ENCODE results near the gene PAK2. TPM values are rescaled to one million over a fixed set of nuclear protein-coding genes. Genes with fewer than 3 reads are reported as not detected.

Gene PAK2
- total and polyA plus RNA-seq, 2 donors from 2014 or later: 13.4 to 67.1 TPM

- intact Hi-C loops (cut with DNase I): no loop called here
- Histone ChIP-seq H3K4me3 (ENCODE audit: low read length in 3 of 3) (no peak overlapping the region), H3K27ac (ENCODE audit: low read depth in 2 of 2, low read length in 2 of 2) (no peak overlapping the region), H3K4me1 (ENCODE audit: control insufficient read depth in 2 of 3, insufficient read depth in 2 of 3, low read depth in 1 of 3, low read length in 3 of 3) (no peaks in the 10 kb centered on the region), H3K36me3 (ENCODE audit: control insufficient read depth in 2 of 3, insufficient read depth in 3 of 3, low read length in 3 of 3) (peaks cover 0 to 2% (median 0%) of the 10 kb centered on the region in 3 donors), H3K27me3 (ENCODE audit: control insufficient read depth, insufficient read depth, low read length) (no peaks in the 10 kb centered on the region), H3K9me3 (ENCODE audit: control insufficient read depth in 2 of 3, insufficient read depth in 1 of 3, low read length in 3 of 3) (no peaks in the 10 kb centered on the region), H3K9ac (ENCODE audit: low read length in 3 of 3) (no peak overlapping the region)
- FAIRE-seq (no peak), DNase-seq (no peak)
- TF ChIP-seq, protein P1, sequence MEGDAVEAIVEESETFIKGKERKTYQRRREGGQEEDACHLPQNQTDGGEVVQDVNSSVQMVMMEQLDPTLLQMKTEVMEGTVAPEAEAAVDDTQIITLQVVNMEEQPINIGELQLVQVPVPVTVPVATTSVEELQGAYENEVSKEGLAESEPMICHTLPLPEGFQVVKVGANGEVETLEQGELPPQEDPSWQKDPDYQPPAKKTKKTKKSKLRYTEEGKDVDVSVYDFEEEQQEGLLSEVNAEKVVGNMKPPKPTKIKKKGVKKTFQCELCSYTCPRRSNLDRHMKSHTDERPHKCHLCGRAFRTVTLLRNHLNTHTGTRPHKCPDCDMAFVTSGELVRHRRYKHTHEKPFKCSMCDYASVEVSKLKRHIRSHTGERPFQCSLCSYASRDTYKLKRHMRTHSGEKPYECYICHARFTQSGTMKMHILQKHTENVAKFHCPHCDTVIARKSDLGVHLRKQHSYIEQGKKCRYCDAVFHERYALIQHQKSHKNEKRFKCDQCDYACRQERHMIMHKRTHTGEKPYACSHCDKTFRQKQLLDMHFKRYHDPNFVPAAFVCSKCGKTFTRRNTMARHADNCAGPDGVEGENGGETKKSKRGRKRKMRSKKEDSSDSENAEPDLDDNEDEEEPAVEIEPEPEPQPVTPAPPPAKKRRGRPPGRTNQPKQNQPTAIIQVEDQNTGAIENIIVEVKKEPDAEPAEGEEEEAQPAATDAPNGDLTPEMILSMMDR (IDR thresholded peaks at IDR 0.05; ENCODE audit: borderline replicate concordance, extremely low read depth, insufficient read depth): no peak
These were observed 50.3 kb downstream of the PAK2 start for GRCh38 chr3:196789885-196790359.

DNA sequence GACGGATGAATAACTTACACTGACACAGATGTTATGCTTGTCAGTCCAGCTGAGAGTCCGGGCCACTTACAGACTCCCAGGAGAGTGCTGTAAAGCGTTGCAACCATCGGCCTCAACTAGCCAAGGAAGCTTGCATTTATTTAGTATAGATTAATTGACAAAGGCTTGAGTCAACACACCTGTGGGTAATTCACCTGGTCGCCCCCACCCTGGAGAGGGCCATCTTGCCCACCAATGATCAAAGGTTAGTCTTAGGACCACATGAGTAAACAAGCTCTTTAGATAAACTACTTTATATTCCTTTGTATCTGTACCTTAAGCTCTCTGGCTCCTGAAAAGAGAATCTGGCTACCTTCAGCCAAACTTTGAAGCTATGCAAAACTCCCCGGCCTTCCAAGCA, 51.0 kb downstream of the PAK2 start:
- TF ChIP-seq, protein P1 (IDR thresholded peaks at IDR 0.05; ENCODE audit: borderline replicate concordance, extremely low read depth, insufficient read depth): no peak
- Histone ChIP-seq H3K9me3 (ENCODE audit: control insufficient read depth in 2 of 3, insufficient read depth in 1 of 3, low read length in 3 of 3) (no peaks in the 10 kb centered on the region), H3K27ac (ENCODE audit: low read depth in 2 of 2, low read length in 2 of 2) (no peak overlapping the region), H3K9ac (ENCODE audit: low read length in 3 of 3) (no peak overlapping the region), H3K36me3 (ENCODE audit: control insufficient read depth in 2 of 3, insufficient read depth in 3 of 3, low read length in 3 of 3) (peaks cover 0 to 2% (median 0%) of the 10 kb centered on the region in 3 donors), H3K27me3 (ENCODE audit: control insufficient read depth, insufficient read depth, low read length) (no peaks in the 10 kb centered on the region), H3K4me3 (ENCODE audit: low read length in 3 of 3) (no peak overlapping the region), H3K4me1 (ENCODE audit: control insufficient read depth in 2 of 3, insufficient read depth in 2 of 3, low read depth in 1 of 3, low read length in 3 of 3) (no peaks in the 10 kb centered on the region)
- no peak for FAIRE-seq
- intact Hi-C loops (cut with DNase I): no loop called here
- DNase-seq: no peak

GRCh38 chr3:196792771-196793170, 53.1 kb downstream of the PAK2 start:
- Histone ChIP-seq H3K4me1 (ENCODE audit: control insufficient read depth in 2 of 3, insufficient read depth in 2 of 3, low read depth in 1 of 3, low read length in 3 of 3) (no peaks in the 10 kb centered on the region), H3K27ac (ENCODE audit: low read depth in 2 of 2, low read length in 2 of 2) (no peak overlapping the region), H3K9me3 (ENCODE audit: control insufficient read depth in 2 of 3, insufficient read depth in 1 of 3, low read length in 3 of 3) (no peaks in the 10 kb centered on the region), H3K27me3 (ENCODE audit: control insufficient read depth, insufficient read depth, low read length) (no peaks in the 10 kb centered on the region), H3K4me3 (ENCODE audit: low read length in 3 of 3) (no peak overlapping the region), H3K36me3 (ENCODE audit: control insufficient read depth in 2 of 3, insufficient read depth in 3 of 3, low read length in 3 of 3) (peaks cover 0 to 1% (median 0%) of the 10 kb centered on the region in 3 donors), H3K9ac (ENCODE audit: low read length in 3 of 3) (no peak overlapping the region)
- DNase-seq (peak in 2 of 5 donors; percentile 5 to 13), FAIRE-seq (no peak)
- intact Hi-C loops (cut with DNase I): no loop called here
- TF ChIP-seq, protein P1 (IDR thresholded peaks at IDR 0.05; ENCODE audit: borderline replicate concordance, extremely low read depth, insufficient read depth): no peak

DNA sequence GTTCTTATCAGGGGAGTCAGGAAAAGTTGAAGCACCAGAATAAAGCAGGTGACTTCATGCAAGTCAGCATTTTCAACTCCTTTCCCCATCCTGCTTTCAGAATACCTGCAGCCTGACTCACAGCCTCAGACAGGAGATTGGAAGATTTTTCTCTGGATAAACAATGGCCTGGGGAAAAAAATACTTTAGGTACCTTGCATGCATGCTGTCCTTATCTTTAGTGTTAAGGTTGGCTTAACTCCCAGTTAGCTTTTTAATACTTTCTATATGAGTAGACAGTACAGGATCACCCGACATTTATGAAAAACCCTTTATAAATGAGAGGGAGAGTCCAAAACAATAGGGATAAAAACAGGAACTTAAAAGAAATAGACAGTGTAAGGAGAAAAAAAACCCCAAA, 53.6 kb downstream of the PAK2 start:
- FAIRE-seq (no peak), DNase-seq (peak in 2 of 5 donors; percentile 62 to 68)
- no peaks in the 10 kb centered on the region for H3K27me3 ChIP-seq (ENCODE audit: control insufficient read depth, insufficient read depth, low read length)
- intact Hi-C loops (cut with DNase I): no loop called here
- H3K9ac ChIP-seq (ENCODE audit: low read length in 3 of 3): no peak overlapping the region
- no peaks in the 10 kb centered on the region for H3K4me1 ChIP-seq (ENCODE audit: control insufficient read depth in 2 of 3, insufficient read depth in 2 of 3, low read depth in 1 of 3, low read length in 3 of 3)
- TF ChIP-seq, protein P1 (IDR thresholded peaks at IDR 0.05; ENCODE audit: borderline replicate concordance, extremely low read depth, insufficient read depth): no peak
- H3K9me3 ChIP-seq (ENCODE audit: control insufficient read depth in 2 of 3, insufficient read depth in 1 of 3, low read length in 3 of 3): no peaks in the 10 kb centered on the region
- no peaks in the 10 kb centered on the region for H3K36me3 ChIP-seq (ENCODE audit: control insufficient read depth in 2 of 3, insufficient read depth in 3 of 3, low read length in 3 of 3)
- no peak overlapping the region for H3K27ac ChIP-seq (ENCODE audit: low read depth in 2 of 2, low read length in 2 of 2)
- no peak overlapping the region for H3K4me3 ChIP-seq (ENCODE audit: low read length in 3 of 3)

Data from kidney (tissue), 14 donors.